Cardiac muscle cell (in vitro differentiated cells and primary cell): Measurements from ENCODE around the gene UBE3B. TPM values are rescaled to one million over a fixed set of nuclear protein-coding genes. Genes with fewer than 3 reads are reported as not detected.

Experiments used
- DNase-seq, 2 donors: peaks; one replicate each; pipeline versions ENCODE4 v3.0.0 to v3.0.0-alpha.2; 2010 to 2017; ENCODE audit warnings: low read depth in 1 of 2, low spot score in 1 of 2
- H3K27ac ChIP-seq: fragments of 200-600 bp; sonication (generic); 2 replicates; pipeline ENCODE4 v1.5.1; 2016
- H3K27me3 ChIP-seq: fragments of 200-600 bp; sonication (generic); 2 replicates; pipeline ENCODE4 v1.6.0; 2016; ENCODE audit warnings: control low read depth
- H3K36me3 ChIP-seq: fragments of 200-600 bp; sonication (generic); 2 replicates; pipeline ENCODE4 v1.5.1; 2016; ENCODE audit warnings: control low read depth
- H3K4me1 ChIP-seq: fragments of 200-600 bp; sonication (generic); 2 replicates; pipeline ENCODE4 v1.8.1; 2017; ENCODE audit warnings: low read depth, mild to moderate bottlenecking, mixed run types
- H3K4me3 ChIP-seq: fragments of 200-600 bp; sonication (generic); 2 replicates; pipeline ENCODE4 v1.5.1; 2016; ENCODE audit warnings: mild to moderate bottlenecking
- H3K9me3 ChIP-seq: fragments of 200-600 bp; sonication (generic); 2 replicates; pipeline ENCODE4 v1.5.1; 2017; ENCODE audit warnings: low read depth, mild to moderate bottlenecking, control low read depth
- polyA plus RNA-seq: library from polyadenylated mRNA; unstranded; fragments of >200 nt; fragmentation: Nextera tagmentation; extraction: Ambion mirVana; gene quantifications from 2 replicates; pipeline ENCODE4 v1.2.1, GENCODE V29; 2016
- total RNA-seq: library from RNA; depleted of rRNA; stranded (reverse); fragments of >200 nt; gene quantifications from 2 replicates; pipeline ENCODE4 v1.2.3, GENCODE V29; 2016
- TF ChIP-seq, protein P1 (sequence below): IDR thresholded peaks from 2 replicates; pipeline ENCODE4 v1.5.1; 2012; ENCODE audit warnings: low read depth, mild to moderate bottlenecking, low read length

The UBE3B gene
- total and polyA plus RNA-seq, 2 experiments from 2014 or later: 36.7 to 73.5 TPM

DNA sequence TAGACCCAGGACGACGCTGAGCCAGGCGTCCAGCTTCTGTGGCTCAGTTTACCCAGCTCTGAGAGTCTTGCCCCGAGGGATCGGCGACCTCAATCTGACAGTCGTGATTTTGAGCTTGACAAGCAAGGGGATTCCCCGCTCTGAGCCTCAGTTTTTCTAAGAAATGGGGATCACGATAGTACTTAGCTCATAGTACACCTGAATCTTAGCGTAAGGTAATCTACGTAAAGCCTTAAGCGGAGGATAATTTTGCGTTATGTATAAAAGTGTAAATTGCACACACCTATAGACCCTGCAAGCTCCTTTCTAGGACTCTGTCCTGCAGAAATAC is 96.4 kb downstream of the UBE3B start:
- Histone ChIP-seq H3K36me3 (peaks cover 36% of the 10 kb centered on the region), H3K4me1 (peaks cover 11% of the 10 kb centered on the region), H3K4me3 (peak overlapping the region; percentile 85), H3K27me3 (no peaks in the 10 kb centered on the region), H3K9me3 (no peaks in the 10 kb centered on the region), H3K27ac (peak overlapping the region; percentile 18)
- DNase-seq: no peak
- TF ChIP-seq, protein P1, sequence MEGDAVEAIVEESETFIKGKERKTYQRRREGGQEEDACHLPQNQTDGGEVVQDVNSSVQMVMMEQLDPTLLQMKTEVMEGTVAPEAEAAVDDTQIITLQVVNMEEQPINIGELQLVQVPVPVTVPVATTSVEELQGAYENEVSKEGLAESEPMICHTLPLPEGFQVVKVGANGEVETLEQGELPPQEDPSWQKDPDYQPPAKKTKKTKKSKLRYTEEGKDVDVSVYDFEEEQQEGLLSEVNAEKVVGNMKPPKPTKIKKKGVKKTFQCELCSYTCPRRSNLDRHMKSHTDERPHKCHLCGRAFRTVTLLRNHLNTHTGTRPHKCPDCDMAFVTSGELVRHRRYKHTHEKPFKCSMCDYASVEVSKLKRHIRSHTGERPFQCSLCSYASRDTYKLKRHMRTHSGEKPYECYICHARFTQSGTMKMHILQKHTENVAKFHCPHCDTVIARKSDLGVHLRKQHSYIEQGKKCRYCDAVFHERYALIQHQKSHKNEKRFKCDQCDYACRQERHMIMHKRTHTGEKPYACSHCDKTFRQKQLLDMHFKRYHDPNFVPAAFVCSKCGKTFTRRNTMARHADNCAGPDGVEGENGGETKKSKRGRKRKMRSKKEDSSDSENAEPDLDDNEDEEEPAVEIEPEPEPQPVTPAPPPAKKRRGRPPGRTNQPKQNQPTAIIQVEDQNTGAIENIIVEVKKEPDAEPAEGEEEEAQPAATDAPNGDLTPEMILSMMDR: no peak

DNA sequence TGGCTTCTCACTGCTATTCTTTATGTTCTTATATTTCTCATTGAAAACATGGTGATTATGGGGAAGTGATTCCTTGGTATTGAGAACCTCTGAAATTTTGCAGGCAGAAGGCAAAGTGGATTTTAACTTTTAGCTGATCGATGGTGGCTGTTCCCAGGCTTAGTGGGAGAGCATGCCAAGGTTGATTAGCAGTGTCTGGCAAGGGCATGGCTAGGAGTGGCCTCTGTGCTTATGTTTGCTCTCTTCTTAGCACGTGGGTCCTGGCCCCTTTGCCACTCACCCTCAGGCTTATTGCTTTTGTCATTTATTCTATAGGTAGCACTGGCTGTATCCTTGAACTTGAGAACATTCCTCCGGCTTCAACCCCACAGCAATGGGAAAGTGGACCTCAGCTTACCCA is 98.2 kb downstream of the UBE3B start:
- TF ChIP-seq, protein P1: no peak
- H3K36me3 ChIP-seq: peaks cover 42% of the 10 kb centered on the region
- no peaks in the 10 kb centered on the region for H3K27me3 ChIP-seq
- H3K4me3 ChIP-seq: no peak overlapping the region
- H3K4me1 ChIP-seq: peaks cover 11% of the 10 kb centered on the region
- no peak overlapping the region for H3K27ac ChIP-seq
- H3K9me3 ChIP-seq: no peaks in the 10 kb centered on the region
- no peak for DNase-seq

DNA sequence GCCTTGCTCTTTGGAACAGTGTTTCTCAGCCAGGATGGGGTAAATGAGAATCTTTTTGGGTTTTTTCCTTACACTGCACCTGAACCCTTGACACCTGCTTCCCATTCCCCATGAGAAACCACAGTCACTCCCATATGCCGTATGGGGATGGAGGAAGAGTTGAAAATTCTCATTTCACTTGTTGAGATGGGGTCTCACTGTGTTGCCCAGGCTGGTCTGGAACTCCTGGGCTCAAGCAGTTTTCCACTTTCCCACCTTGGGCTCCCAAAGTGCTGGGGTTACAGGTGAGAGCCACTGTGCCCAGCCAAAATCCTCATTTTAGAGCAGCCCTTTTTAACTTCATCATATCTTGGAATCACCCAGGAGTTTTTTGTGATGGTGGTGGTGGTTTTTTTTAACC is 99.9 kb downstream of the UBE3B start:
- Histone ChIP-seq H3K4me3 (no peak overlapping the region), H3K36me3 (peaks cover 53% of the 10 kb centered on the region), H3K27me3 (no peaks in the 10 kb centered on the region), H3K9me3 (no peaks in the 10 kb centered on the region), H3K27ac (no peak overlapping the region), H3K4me1 (peaks cover 11% of the 10 kb centered on the region)
- TF ChIP-seq, protein P1: no peak
- no peak for DNase-seq

DNA sequence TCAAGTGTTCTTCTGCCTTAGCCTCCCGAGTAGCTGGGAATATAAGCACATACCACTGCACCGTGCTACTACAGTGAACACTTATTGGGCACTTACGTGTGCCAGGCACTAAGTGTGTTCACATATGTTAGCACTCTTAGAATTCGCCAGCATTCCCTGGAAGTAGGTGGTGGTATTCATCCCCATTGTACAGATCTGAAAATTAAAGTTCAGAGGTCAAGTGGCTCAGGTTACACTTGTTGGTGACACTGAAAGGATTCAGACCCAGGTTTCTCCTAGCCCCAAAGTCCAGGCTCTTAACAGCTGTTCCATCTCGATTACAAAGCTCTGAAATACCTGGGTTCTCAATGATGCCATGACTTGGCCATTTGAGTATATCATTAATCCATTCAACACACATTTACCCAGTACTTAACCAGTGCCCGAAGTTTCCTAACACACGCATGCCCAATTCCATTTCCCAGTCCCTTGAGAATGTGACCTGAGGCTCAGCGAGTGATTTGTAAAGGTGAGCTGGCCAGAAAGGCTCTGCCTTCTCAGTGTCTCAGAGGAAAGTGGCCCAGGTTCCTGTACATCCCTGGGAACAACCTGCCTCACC is 101.0 kb downstream of the UBE3B start:
- DNase-seq: no peak
- Histone ChIP-seq H3K4me1 (peaks cover 6% of the 10 kb centered on the region), H3K27ac (no peak overlapping the region), H3K36me3 (peaks cover 53% of the 10 kb centered on the region), H3K9me3 (no peaks in the 10 kb centered on the region), H3K27me3 (no peaks in the 10 kb centered on the region), H3K4me3 (no peak overlapping the region)
- TF ChIP-seq, protein P1: no peak

DNA sequence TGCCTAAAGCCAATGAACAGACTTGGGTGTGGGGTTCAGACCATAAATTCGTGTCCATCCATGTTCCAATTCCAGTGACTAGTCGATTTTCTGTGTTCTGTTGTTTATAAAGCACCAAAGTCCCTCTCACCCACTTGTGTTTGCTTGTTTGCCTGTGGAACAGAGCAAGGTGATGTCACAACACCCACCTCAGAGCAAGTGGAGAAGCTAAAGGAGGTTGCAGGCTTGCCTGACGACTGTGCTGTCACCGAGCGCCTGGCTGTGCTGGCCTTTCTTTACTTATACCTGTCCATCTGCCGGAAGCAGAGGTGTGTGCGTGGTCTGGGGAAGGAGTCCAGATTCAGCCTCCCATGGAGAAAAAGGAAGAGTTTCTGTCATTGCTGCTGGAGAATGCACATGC is 102.2 kb downstream of the UBE3B start:
- H3K36me3 ChIP-seq: peaks cover 60% of the 10 kb centered on the region

More for the DNA sequence above, 102.2 kb downstream of the UBE3B start:
- peak overlapping the region; percentile 23 for H3K27ac ChIP-seq
- H3K27me3 ChIP-seq: no peaks in the 10 kb centered on the region
- H3K9me3 ChIP-seq: no peaks in the 10 kb centered on the region
- DNase-seq: no peak
- TF ChIP-seq, protein P1: no peak
- H3K4me1 ChIP-seq: peaks cover 3% of the 10 kb centered on the region
- H3K4me3 ChIP-seq: no peak overlapping the region
